DMS153 treated with DMSO at 0.1 percent for 48 hours (cell line): Measurements from ENCODE around the gene NCBP1.
"Not testable (repeated sequence)": the region's sequence is repeated elsewhere in the genome, so short reads cannot be mapped to it uniquely, and the experiment has no call there.

ENCODE experiments used
- DNase-seq: peaks from one replicate; lab custom pipeline; 2025; ENCODE audit not compliant: unreplicated experiment; lab: John Stamatoyannopoulos, UW

Gene NCBP1, protein sequence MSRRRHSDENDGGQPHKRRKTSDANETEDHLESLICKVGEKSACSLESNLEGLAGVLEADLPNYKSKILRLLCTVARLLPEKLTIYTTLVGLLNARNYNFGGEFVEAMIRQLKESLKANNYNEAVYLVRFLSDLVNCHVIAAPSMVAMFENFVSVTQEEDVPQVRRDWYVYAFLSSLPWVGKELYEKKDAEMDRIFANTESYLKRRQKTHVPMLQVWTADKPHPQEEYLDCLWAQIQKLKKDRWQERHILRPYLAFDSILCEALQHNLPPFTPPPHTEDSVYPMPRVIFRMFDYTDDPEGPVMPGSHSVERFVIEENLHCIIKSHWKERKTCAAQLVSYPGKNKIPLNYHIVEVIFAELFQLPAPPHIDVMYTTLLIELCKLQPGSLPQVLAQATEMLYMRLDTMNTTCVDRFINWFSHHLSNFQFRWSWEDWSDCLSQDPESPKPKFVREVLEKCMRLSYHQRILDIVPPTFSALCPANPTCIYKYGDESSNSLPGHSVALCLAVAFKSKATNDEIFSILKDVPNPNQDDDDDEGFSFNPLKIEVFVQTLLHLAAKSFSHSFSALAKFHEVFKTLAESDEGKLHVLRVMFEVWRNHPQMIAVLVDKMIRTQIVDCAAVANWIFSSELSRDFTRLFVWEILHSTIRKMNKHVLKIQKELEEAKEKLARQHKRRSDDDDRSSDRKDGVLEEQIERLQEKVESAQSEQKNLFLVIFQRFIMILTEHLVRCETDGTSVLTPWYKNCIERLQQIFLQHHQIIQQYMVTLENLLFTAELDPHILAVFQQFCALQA

DNA sequence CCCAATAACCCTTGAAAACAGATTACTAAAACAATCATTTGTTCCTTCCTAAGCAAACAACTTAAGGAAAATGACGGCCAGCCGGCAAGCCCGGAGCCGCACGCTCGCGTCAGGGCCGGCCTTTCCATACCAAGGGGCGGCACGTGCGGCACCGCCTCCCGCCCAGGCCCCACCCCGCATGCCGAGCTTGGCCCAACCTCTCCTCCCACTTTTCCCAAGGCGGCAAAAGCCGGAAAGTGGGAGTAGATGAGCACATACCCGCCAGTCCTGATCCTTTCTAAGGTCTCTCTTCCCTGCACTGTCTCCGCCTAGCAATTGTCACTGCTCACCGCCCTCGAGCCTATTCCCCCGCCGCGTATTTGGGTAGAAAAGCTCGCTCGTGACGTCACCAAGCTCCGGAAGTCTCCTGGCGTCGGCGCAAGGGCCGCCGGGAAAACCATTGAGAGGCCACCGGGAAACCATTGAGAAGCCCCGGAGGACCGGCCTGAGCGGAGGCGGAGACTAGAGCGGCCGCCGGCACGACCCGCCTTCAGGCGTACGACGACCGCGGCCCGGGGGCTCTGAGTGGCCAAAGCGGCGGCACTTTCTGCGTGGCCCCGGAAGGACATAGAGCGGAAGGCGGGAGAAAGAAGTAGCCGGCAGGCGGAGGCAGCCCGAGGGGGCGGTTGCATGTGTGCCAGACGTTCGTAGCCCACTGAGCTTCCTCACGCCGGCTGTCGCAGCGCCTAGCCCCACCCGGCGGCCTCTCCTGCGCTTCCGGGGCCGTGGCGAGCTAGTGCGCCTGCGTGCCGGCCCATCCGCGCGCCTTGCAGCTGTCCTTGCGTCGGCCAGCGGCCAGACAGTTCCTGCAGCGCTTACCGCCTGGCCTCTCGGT is at the start of gene NCBP1, which contains the start of gene TSTD2:
TSS of gene NCBP1 (plus strand) at position 837 of the 874 bp plus-strand sequence. CDS start 61 bp downstream, outside the sequence.
TSS of gene TSTD2 (minus strand) at position 384 of the 874 bp plus-strand sequence. CDS start 5,806 bp downstream, outside the sequence.
- DNase-seq: peak; percentile 95

DNA sequence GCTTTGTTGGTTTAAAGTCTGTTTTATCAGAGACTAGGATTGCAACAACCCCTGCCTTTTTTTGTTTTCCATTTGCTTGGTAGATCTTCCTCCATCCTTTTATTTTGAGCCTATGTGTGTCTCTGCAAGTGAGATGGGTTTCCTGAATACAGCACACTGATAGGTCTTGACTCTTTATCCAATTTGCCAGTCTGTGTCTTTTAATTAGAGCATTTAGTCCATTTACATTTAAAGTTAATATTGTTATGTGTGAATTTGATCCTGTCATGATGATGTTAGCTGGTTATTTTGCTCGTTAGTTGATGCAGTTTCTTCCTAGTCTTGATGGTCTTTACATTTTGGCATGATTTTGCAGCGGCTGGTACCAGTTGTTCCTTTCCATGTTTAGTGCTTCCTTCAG is 48.8 kb upstream of the NCBP1 start:
- not testable (repeated sequence) for DNase-seq

DNA sequence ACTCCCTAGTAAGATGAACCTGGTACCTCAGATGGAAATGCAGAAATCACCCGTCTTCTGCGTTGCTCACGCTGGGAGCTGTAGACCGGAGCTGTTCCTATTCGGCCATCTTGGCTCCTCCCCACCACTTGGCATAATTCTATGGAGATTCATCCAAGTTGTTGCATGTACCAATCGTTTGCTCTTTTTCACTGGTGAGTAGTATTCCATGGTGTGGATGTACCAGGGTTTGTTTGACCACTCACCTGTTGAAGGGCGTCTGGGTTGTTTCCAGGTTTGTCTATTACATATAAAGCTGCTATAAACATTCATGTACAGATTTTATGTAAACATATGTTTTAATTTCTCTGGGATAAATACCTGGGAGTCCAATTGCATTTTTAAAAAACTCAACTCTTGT is 46.7 kb upstream of the NCBP1 start:
- DNase-seq: not testable (repeated sequence)

DNA sequence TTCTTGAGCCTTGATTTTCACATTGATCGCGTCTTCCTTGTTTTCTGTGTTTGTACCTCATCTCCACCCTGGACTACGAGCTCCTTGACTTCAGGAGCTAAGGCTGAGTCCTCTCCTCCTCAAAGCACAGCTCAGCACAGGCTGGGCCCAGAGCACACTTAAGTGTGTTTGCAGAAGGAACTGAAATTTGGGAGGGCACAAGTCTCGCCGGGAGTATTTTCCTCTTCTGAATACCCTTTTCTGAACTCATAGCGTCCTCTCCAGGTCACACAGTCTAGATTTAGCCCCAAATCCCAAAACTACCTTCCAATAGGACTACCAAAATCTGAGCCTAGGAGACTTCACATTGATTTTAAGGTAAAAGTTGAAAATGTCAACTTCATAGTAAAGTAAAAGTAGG is 42.1 kb upstream of the NCBP1 start:
- no peak for DNase-seq

DNA sequence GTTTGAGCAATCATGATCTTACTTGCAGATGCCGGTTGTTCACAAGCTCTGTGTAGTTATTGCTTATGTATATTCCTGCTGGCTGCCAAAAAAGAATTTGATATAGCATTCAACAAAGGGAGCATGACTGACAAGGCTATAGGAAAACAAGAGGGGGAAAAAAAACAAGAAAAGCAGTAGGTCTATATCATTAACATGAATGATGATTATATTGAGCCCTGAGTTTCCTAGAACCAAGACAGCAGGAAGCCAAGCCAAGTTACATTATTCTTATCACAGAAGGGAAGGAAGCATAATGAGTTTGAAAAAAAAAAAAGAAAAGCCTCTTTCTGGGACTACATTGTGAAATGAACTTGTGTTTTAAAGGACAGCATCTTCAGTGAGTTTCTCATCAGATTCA is 41.5 kb upstream of the NCBP1 start:
- DNase-seq: no peak

DNA sequence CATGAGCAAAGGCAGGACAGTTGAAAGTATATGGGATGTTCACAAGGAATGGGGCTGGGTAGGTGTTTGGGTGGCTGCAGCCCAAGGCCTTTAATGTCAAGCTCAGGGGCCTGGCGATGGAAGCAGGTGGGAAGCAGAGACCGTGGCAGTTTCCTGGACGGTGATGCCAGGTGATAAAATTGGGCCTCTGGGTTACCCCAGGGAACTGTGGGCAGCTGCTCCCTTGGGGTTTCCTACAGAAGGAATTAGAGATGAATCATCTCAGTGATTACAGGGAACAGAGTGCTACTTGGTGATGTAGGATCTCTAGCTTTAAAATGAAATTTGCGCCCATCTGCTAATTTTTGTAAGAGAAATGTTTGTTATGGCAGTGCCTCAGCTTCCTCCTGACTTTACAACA is 39.7 kb upstream of the NCBP1 start:
- peak; percentile 43 for DNase-seq

DNA sequence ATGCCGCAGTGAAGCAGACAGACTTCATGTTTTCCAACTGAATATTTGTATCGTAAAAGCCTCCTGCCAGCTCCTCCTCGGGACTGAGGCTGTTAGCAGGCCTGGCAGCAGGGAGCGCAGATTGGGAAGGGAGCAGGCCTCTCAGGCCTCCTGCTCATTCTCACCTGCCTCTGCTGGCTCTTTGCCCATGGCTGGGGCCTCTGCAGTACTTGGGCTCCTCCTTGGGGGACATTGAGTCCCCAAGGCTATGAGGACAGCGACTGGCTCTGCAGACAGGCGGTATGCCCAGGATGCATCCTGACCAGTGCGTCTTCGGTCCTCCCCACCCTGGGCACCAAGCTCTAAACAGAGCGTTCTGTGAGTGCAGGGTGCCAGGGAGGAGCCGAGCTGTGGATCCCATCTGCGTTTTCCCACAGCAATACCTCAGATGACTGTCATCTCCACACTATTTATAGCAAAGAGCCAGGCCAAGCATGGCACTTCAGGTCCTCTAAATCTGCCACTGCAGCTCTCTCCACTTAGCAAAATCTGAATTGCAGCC is 39.2 kb upstream of the NCBP1 start:
- DNase-seq: peak; percentile 43

DNA sequence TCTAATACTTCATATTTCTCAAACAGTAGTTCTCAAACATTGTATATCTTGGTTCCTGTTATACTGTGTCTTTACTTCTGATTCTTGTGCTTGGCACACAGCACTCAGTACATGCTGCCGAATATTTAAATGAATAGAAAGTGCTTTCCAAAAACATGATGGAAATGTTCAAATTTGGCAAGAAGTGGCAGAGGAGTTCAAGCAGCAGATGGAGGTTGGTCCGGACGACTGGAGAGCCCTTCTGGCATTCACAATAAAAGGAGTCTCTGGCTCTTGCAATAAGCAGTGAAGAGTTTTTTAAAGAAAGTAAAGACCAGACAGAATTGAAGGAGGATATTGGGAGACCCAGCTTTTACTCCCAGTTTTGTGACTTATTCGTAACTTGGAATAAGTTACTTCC is 36.7 kb upstream of the NCBP1 start:
- DNase-seq: no peak

DNA sequence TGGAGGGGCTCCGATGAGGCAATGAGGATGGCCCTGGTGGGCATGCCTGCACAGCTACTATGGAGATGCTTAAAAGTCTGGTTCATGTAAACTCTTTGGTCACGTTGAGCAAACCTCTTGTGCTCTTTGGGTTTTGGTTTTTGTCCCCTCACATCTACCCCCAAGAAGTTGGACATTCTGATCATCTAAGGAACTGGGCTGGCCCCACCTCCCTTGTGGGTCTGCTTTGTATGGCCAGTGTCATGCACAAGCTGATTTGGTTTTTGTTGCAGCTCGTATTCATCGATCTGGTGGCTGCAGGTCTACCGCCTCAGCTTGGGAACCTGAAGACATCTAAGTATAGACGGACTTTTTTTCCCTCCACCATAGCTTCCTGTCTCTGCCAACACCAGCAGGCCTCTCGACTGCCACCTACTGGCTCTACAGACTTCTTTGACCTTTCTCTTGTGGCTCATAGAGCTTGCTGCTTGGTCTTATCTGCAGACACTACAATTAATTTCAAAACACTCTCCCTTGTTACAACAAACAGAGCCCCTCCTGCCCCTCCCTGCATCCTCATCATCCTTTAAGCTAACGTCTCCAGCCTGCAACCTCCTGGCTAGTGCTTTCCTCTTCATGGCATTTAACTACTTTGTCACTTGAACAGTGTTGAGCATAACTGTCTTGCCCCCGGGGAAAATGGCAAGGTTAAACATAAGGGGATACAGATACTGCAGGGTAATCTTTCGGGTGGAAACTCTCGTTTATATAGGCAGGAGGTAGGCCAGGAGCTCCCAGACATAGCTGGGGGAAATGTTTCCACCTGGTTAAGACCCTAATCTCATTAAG is 34.9 kb upstream of the NCBP1 start:
- peak; percentile 69 for DNase-seq

DNA sequence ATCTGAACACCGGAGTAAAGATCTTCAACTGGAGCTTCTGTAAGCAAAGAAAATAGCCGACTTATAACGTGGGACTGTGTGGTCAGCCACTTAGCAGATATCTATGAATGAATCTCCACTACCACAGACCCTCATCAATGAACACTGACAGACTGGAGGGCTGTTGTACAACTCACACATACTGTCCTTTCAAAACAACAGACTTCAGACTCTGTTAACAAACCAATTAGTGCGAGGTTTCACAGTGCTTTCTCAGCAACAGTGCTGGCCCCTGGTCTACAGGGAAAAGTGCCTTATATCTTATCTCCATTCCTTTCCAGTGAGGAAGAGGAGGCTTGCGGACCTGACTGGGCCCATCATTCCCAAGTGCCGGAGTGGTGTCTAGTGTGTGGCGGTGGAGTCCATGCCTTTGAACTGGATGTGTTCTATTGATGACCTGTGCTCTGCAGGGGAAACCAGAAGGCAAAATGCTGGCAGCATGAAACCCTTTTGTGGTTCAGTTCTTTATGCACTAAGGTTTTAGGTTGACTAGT is 34.2 kb upstream of the NCBP1 start:
- no peak for DNase-seq

DNA sequence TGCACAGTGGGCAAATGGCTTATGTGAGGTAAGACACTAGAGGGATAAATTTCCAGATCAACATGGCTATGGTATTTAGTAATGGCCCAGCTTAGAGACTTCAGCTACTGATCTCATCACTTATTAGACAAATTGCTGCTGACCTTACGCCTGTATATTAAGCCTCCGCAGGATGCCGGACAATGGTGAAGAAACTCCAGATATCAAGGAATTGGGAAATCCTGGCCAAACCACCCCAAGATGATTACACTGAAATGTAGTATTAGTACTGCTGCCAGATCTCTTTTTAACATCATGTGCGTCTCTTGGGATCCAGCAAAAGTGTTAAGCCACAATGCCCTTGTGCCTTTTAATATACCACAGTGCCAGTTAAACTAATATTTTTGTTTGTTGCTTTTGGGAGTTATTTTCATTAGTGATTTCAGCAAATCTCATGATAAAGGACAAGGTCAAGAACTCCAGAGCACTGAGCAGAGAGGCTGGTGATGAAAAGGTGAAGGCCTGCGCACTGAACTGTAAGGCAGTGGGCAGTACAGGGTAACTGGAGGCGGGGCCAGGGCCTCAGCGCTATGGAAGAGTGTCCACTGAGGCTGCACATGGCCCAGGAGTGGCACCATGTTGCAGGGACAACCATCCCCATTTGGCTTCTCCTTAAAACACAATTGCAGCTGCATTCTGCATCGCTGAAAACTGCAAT is 32.9 kb upstream of the NCBP1 start:
- no peak for DNase-seq

DNA sequence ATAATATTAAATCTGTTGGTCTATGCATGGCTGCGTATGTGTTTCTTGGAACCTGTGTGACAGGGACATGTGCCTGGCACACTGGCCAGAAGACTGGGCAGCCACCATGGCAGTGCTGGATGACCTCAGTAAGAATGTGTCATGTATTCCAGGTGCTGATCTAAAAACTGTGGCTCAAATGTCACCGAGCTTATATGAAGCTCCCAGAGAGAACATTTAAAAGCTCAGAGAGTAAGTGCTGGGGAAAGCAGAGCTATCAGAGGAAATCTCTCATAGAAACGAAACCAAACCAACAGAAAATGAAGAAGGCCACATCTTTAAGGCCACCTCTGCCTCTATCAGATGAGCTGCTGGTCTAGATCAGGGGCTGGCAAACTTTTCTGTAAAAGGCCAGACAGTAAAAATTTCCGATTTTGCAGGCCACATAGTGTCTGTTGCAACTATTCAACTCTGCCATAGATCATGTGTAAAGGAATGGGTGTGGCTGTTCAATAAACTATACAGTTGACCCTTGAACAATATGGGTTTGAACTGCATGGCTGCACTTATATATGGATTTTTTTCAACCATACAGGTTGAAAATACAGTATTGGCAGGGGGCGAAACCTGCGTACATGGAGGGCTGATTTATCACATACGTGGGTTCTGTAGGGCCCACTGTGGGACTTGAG is 32.3 kb upstream of the NCBP1 start:
- no peak for DNase-seq

DNA sequence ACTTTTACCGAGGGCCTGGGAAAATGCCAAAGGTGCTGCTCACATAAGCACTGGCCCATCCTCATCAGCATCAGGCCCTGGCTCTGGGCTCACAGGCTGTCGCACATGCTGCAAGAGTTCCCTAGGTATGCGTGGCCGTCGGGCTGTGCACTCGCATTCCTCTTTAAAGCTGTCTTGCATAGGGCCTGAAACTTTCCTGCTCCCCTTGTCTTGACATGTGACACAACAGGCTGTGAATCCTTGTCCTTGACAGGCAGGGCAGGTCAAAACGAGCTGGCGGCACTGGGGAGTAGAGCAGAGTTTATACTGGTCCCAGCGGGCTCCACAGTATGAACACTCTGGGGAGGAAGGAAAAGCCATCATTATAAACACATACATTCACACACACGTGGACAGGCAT is 31.2 kb upstream of the NCBP1 start:
- DNase-seq: no peak

DNA sequence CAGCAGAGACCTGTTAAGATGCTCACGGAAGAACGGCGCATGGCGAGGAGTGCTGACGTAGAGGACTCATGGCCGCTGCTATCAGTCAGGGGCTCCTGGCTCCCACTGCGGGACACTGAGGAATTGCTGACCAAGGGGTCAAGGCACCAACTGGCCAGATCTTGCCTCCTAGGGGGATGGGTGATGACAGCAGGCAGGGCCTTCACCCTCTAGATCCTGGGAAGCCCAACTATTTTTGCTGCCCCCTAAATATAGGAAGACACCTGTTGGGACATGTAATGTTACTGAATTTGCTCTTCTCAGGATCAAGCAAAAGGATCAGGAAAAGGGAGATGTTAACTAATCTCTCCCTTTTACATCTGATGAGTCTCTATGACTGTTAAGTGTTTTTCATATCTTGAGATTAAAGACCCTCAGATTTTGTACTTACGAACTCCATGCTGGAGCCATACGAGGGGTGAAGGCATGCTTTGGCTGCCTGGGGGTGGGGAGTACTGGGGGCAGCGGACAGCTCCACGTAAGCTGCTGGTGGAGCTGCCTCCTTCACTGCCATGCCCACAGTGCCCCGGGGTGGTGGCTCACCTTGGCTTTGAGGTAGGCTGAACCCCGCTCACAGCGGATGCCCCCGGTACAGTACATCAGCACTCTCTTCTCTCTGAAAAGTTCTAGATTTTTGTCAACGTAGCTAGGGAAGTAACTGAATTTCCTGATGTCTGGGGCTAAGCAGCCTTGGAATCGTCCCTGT is 28.5 kb upstream of the NCBP1 start:
- no peak for DNase-seq

DNA sequence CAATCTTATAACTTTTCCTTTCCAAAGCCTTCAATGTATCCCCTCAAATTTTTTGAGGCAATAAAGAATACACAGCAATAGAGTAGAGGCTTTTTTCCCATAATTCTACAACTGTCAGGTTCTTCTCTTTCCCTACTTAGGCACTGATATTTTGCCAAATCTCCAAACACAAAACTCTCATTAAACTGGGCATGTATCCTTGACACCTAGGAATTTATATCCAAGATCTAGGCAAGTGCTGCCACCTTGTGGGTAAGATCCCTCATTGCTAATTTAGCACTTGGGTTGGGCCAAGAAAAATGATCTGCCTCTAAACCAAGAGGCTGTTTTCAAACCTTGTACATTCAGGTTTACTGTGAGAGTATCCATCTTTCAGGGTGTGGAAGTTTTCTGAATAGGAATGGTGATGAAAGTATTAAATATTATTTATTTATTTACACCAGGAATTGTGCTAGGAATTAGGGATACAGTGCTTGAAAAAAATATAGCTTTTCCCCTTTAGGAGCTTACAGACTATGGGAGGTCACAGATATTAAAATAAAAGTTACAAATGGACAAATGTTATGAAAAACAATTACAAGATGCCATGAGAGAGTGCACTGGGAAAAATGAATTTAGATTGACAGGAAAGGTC is 18.1 kb upstream of the NCBP1 start:
- peak; percentile 29 for DNase-seq

DNA sequence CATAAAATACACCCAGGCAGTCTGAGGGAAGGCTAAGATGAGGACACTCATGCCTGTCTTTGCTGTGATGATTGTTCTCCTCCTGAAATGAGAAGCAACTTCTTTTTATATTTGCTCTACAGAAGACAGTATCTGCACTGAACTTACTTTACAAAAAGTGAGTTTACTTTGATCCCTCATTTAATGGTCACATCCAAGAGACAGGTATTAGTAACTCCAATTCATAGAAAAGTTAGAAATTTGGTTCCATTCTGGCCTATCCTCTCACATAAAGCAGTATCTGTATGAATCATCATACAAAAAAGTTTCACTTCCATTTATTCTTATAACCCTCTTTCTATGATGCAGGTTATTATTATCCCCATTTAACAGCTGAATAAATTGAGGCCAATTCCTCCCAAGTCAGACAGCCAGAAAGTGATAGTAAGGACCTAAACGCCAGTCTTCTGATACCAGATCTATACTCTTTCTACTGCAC is 15.6 kb upstream of the NCBP1 start:
- DNase-seq: no peak

DNA sequence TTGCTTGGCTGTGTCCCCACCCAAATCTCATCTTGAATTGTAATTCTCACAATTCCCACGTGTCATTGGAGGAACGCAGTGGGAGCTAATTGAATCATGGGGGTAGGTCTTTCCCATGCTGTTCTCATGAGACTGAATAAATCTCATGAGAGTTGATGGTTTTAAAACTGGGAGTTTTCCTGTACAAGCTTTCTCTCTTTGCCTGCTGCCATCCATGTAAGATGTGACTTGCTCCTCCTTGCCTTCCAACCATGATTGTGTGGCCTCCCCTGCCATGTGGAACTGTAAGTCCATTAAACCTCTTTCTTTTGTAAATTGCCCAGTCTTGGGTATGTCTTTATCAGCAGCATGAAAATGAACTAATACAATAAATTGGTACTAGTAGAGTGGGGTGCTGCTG is 13.6 kb upstream of the NCBP1 start:
- DNase-seq: not testable (repeated sequence)
